ENCODE data around the gene AUTS2. TPM values are rescaled to one million over a fixed set of nuclear protein-coding genes. Genes with fewer than 3 reads are reported as not detected.

Gene AUTS2
- total and polyA plus RNA-seq, 2 experiments from 2014 or later: 3.0 to 4.4 TPM

GRCh38 chr7:70566671-70567070 lies 968.4 kb downstream of the AUTS2 start:
- H3K4me3 ChIP-seq: no peak overlapping the region
- no peaks in the 10 kb centered on the region for H3K4me1 ChIP-seq (ENCODE audit: insufficient read depth)
- no peaks in the 10 kb centered on the region for H3K9me3 ChIP-seq (ENCODE audit: low read depth)
- H3K36me3 ChIP-seq (ENCODE audit: low read depth): no peaks in the 10 kb centered on the region
- no peaks in the 10 kb centered on the region for H3K27me3 ChIP-seq (replicated peaks; ENCODE audit: insufficient read depth)
- TF ChIP-seq EZH2 (IDR thresholded peaks at IDR 0.05; ENCODE audit: insufficient read depth, poor library complexity, severe bottlenecking): no peak
- no peak for TF ChIP-seq EZH2phosphoT487 (IDR thresholded peaks at IDR 0.05; ENCODE audit: insufficient read depth, low read depth)
- in situ Hi-C loops (cut with MboI): no loop called here
- no peaks in the 10 kb centered on the region for H3K9me2 ChIP-seq (ENCODE audit: insufficient read depth)
- 84 to 88% methylated on average over 3 of the region's 3 CpGs for WGBS, 2 experiments (ENCODE audit: low coverage in 1 of 2, low lambda C conversion rate in 2 of 2, missing lambda C conversion rate in 2 of 2)
- H2AFZ ChIP-seq: no peak overlapping the region
- H3K79me2 ChIP-seq (ENCODE audit: insufficient read depth): no peaks in the 10 kb centered on the region
- H4K20me1 ChIP-seq (ENCODE audit: insufficient read depth): no peaks in the 10 kb centered on the region
- H3K27ac ChIP-seq: no peak overlapping the region
- no peak for DNase-seq
- H3F3A ChIP-seq (ENCODE audit: insufficient read depth): no peaks in the 10 kb centered on the region
- no peak overlapping the region for H3K9ac ChIP-seq
- no peak overlapping the region for H3K4me2 ChIP-seq (ENCODE audit: unreplicated experiment)

GRCh38 chr7:70568674-70569334 lies 970.5 kb downstream of the AUTS2 start:
- no peaks in the 10 kb centered on the region for H3K27me3 ChIP-seq (replicated peaks; ENCODE audit: insufficient read depth)
- WGBS, 2 experiments (ENCODE audit: low coverage in 1 of 2, low lambda C conversion rate in 2 of 2, missing lambda C conversion rate in 2 of 2): 74 to 78% methylated on average over 8 of the region's 8 CpGs
- no peak for DNase-seq
- H3K79me2 ChIP-seq (ENCODE audit: insufficient read depth): no peaks in the 10 kb centered on the region
- H4K20me1 ChIP-seq (ENCODE audit: insufficient read depth): no peaks in the 10 kb centered on the region
- H3F3A ChIP-seq (ENCODE audit: insufficient read depth): no peaks in the 10 kb centered on the region
- no peaks in the 10 kb centered on the region for H3K4me1 ChIP-seq (ENCODE audit: insufficient read depth)
- H3K4me3 ChIP-seq: no peak overlapping the region
- no peak overlapping the region for H3K27ac ChIP-seq
- no peaks in the 10 kb centered on the region for H3K36me3 ChIP-seq (ENCODE audit: low read depth)
- H3K9ac ChIP-seq: no peak overlapping the region
- TF ChIP-seq EZH2 (IDR thresholded peaks at IDR 0.05; ENCODE audit: insufficient read depth, poor library complexity, severe bottlenecking): no peak
- no peak for TF ChIP-seq EZH2phosphoT487 (IDR thresholded peaks at IDR 0.05; ENCODE audit: insufficient read depth, low read depth)
- H3K9me3 ChIP-seq (ENCODE audit: low read depth): no peaks in the 10 kb centered on the region
- in situ Hi-C loops (cut with MboI): no loop called here
- H3K9me2 ChIP-seq (ENCODE audit: insufficient read depth): no peaks in the 10 kb centered on the region
- no peak overlapping the region for H2AFZ ChIP-seq
- no peak overlapping the region for H3K4me2 ChIP-seq (ENCODE audit: unreplicated experiment)

DNA sequence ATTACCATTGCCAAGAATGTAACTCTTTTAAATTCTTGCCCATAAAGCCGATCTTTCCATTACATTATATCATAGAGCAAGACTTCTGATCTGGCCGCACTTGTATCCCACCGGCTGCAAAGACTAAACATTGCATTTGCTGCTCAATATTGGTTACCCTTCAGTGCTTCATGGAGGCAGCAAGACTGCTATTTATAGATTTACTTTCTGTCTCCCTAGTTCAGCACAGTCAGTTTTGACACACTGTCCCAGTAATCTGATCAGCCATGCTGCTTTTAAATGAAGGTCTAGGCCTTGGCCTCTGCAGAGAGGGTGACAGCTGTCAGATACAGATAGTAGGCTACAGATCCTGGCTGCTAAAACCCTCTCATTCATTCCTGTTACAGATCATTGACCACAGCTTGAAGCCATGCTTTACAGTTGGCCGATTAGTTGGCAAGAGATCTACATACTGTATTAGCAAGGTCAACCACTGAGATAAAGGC lies 971.1 kb downstream of the AUTS2 start:
- Histone ChIP-seq H3K4me2 (ENCODE audit: unreplicated experiment) (no peak overlapping the region), H4K20me1 (ENCODE audit: insufficient read depth) (no peaks in the 10 kb centered on the region), H3K9ac (no peak overlapping the region), H3K79me2 (ENCODE audit: insufficient read depth) (no peaks in the 10 kb centered on the region), H3K4me3 (no peak overlapping the region), H3K27ac (no peak overlapping the region), H3K4me1 (ENCODE audit: insufficient read depth) (no peaks in the 10 kb centered on the region), H3F3A (ENCODE audit: insufficient read depth) (no peaks in the 10 kb centered on the region), H3K27me3 (replicated peaks; ENCODE audit: insufficient read depth) (no peaks in the 10 kb centered on the region), H3K36me3 (ENCODE audit: low read depth) (no peaks in the 10 kb centered on the region), H3K9me2 (ENCODE audit: insufficient read depth) (no peaks in the 10 kb centered on the region), H3K9me3 (ENCODE audit: low read depth) (no peaks in the 10 kb centered on the region), H2AFZ (no peak overlapping the region)
- TF ChIP-seq EZH2 (IDR thresholded peaks at IDR 0.05; ENCODE audit: insufficient read depth, poor library complexity, severe bottlenecking) (no peak), EZH2phosphoT487 (IDR thresholded peaks at IDR 0.05; ENCODE audit: insufficient read depth, low read depth) (no peak)
- 90 to 93% methylated on average over 4 of the region's 4 CpGs for WGBS, 2 experiments (ENCODE audit: low coverage in 1 of 2, low lambda C conversion rate in 2 of 2, missing lambda C conversion rate in 2 of 2)
- no peak for DNase-seq
- in situ Hi-C loops (cut with MboI): no loop called here

GRCh38 chr7:70570029-70570428 lies 971.8 kb downstream of the AUTS2 start:
- H3K27me3 ChIP-seq (replicated peaks; ENCODE audit: insufficient read depth): no peaks in the 10 kb centered on the region
- H4K20me1 ChIP-seq (ENCODE audit: insufficient read depth): no peaks in the 10 kb centered on the region
- H3K4me2 ChIP-seq (ENCODE audit: unreplicated experiment): no peak overlapping the region
- no peaks in the 10 kb centered on the region for H3K9me2 ChIP-seq (ENCODE audit: insufficient read depth)
- in situ Hi-C loops (cut with MboI): no loop called here
- no peak overlapping the region for H3K27ac ChIP-seq
- no peaks in the 10 kb centered on the region for H3K79me2 ChIP-seq (ENCODE audit: insufficient read depth)
- no peak overlapping the region for H3K4me3 ChIP-seq
- H3K4me1 ChIP-seq (ENCODE audit: insufficient read depth): no peaks in the 10 kb centered on the region
- H3K36me3 ChIP-seq (ENCODE audit: low read depth): no peaks in the 10 kb centered on the region
- no peak overlapping the region for H2AFZ ChIP-seq
- no peak for DNase-seq
- H3F3A ChIP-seq (ENCODE audit: insufficient read depth): no peaks in the 10 kb centered on the region
- H3K9me3 ChIP-seq (ENCODE audit: low read depth): no peaks in the 10 kb centered on the region
- TF ChIP-seq EZH2 (IDR thresholded peaks at IDR 0.05; ENCODE audit: insufficient read depth, poor library complexity, severe bottlenecking) (no peak), EZH2phosphoT487 (IDR thresholded peaks at IDR 0.05; ENCODE audit: insufficient read depth, low read depth) (no peak)
- H3K9ac ChIP-seq: no peak overlapping the region
- WGBS, 2 experiments (ENCODE audit: low coverage in 1 of 2, low lambda C conversion rate in 2 of 2, missing lambda C conversion rate in 2 of 2): 82 to 90% methylated on average over 4 of the region's 4 CpGs

Measured in GM23248 (cell line).